IMR-90 (cell line): ENCODE data around the gene PREB. TPM values are rescaled to one million over a fixed set of nuclear protein-coding genes. Genes with fewer than 3 reads are reported as not detected.
A peak's percentile ranks its signal among the peaks of the same experiment; 100 is the strongest.

Experiments used
- ATAC-seq: fragments of 200-7000 bp; cut with Tn5 transposase; 2 replicates; pipeline ENCODE4 v1.9.1; 2020; ENCODE audit warnings: low read depth, mild to moderate bottlenecking, moderate library complexity
- BruUV-seq: library from RNA; stranded (reverse); fragments of 400-500 nt; replicated peaks from 2 replicates; lab custom pipeline; 2021; lab: Mats Ljungman, UMichigan
- CTCF ChIA-PET: fragments of 300-600 bp; formaldehyde crosslinking; extraction: SDS; loops from one replicate; lab custom pipeline; 2021; ENCODE audit warnings: antibody characterized with exemption; lab: Yijun Ruan, JAX
- POLR2A ChIA-PET: fragments of 300-600 bp; sonication (Branson Sonifier 250); formaldehyde crosslinking; loops from one replicate; lab custom pipeline; 2022; ENCODE audit warnings: antibody characterized with exemption; ENCODE audit not compliant: unreplicated experiment; lab: Charles Lee
- DNase-seq: peaks from one replicate; pipeline ENCODE4 v3.0.0; 2013
- H2AFZ ChIP-seq: replicated peaks from 2 replicates; pipeline ENCODE3; 2013; ENCODE audit warnings: low read length, mild to moderate bottlenecking; ENCODE audit not compliant: poor library complexity
- H2AK5ac ChIP-seq: 2 replicates; pipeline ENCODE4 v1.6.1; 2013; ENCODE audit warnings: low read depth, low read length, inconsistent platforms
- H2AK9ac ChIP-seq: replicated peaks from 2 replicates; pipeline ENCODE3; 2013; ENCODE audit warnings: mild to moderate bottlenecking, low read depth, low read length, moderate library complexity; ENCODE audit not compliant: poor library complexity
- H2BK120ac ChIP-seq: 2 replicates; pipeline ENCODE4 v1.6.1; 2013; ENCODE audit warnings: low read depth, low read length, inconsistent platforms
- H2BK15ac ChIP-seq: 3 replicates; pipeline ENCODE4 v1.6.1; 2013; ENCODE audit warnings: low read depth, low read length, inconsistent platforms
- H2BK20ac ChIP-seq: 2 replicates; pipeline ENCODE4 v1.6.1; 2013; ENCODE audit warnings: low read depth, mild to moderate bottlenecking, inconsistent platforms, low read length, moderate library complexity
- H2BK5ac ChIP-seq: 2 replicates; pipeline ENCODE4 v1.6.1; 2013; ENCODE audit warnings: mild to moderate bottlenecking, low read depth, low read length, inconsistent platforms; ENCODE audit not compliant: poor library complexity, severe bottlenecking
- H3K14ac ChIP-seq: replicated peaks from 2 replicates; pipeline ENCODE4 v1.6.1; 2013; ENCODE audit warnings: low read depth, low read length, inconsistent platforms
- H3K18ac ChIP-seq: 2 replicates; pipeline ENCODE4 v1.6.1; 2013; ENCODE audit warnings: low read depth, low read length, control low read depth
- H3K23ac ChIP-seq: 2 replicates; pipeline ENCODE4 v1.6.1; 2013; ENCODE audit warnings: low read depth, low read length, inconsistent platforms
- H3K27ac ChIP-seq: 2 replicates; pipeline ENCODE4 v1.5.1; 2013; ENCODE audit warnings: mild to moderate bottlenecking, control low read depth, low read length; ENCODE audit not compliant: insufficient read depth
- H3K27me3 ChIP-seq: 2 replicates; pipeline ENCODE4 v1.6.1; 2013; ENCODE audit warnings: low read length; ENCODE audit not compliant: control insufficient read depth, insufficient read depth
- H3K36me3 ChIP-seq: 2 replicates; pipeline ENCODE4 v1.6.1; 2013; ENCODE audit warnings: low read length, mixed read lengths; ENCODE audit not compliant: control insufficient read depth, insufficient read depth
- H3K4ac ChIP-seq: 2 replicates; pipeline ENCODE4 v1.6.1; 2013; ENCODE audit warnings: low read depth, low read length, inconsistent platforms
- H3K4me1 ChIP-seq: 2 replicates; pipeline ENCODE4 v1.6.1; 2013; ENCODE audit warnings: low read length, mixed read lengths; ENCODE audit not compliant: control insufficient read depth, insufficient read depth
- H3K4me2 ChIP-seq: 2 replicates; pipeline ENCODE4 v1.6.1; 2013; ENCODE audit warnings: low read depth, mild to moderate bottlenecking, control low read depth, low read length, moderate library complexity
- H3K4me3 ChIP-seq: 2 replicates; pipeline ENCODE4 v1.5.1; 2013; ENCODE audit warnings: low read depth, mild to moderate bottlenecking, control low read depth, low read length, moderate library complexity; ENCODE audit not compliant: insufficient read depth
- H3K56ac ChIP-seq: 2 replicates; pipeline ENCODE4 v1.6.1; 2013; ENCODE audit warnings: low read length, inconsistent platforms; ENCODE audit not compliant: insufficient read depth; ENCODE audit errors: extremely low read depth
- H3K79me1 ChIP-seq, 2 experiments: 2 replicates each; pipeline ENCODE4 v1.6.1; 2013; ENCODE audit warnings: low read length in 2 of 2, inconsistent platforms in 1 of 2, low read depth in 1 of 2
- H3K9ac ChIP-seq: 2 replicates; pipeline ENCODE4 v1.6.1; 2013; ENCODE audit warnings: low read depth, low read length, control low read depth
- H3K9me1 ChIP-seq: 2 replicates; pipeline ENCODE4 v1.6.1; 2013; ENCODE audit warnings: low read length, inconsistent platforms; ENCODE audit not compliant: insufficient read depth
- H3K9me3 ChIP-seq: 2 replicates; pipeline ENCODE4 v1.6.1; 2013; ENCODE audit warnings: low read length; ENCODE audit not compliant: control insufficient read depth, insufficient read depth
- H4K20me1 ChIP-seq: 2 replicates; pipeline ENCODE4 v1.6.1; 2013; ENCODE audit warnings: low read length, inconsistent platforms; ENCODE audit not compliant: insufficient read depth
- H4K5ac ChIP-seq: 2 replicates; pipeline ENCODE4 v1.6.1; 2013; ENCODE audit warnings: mild to moderate bottlenecking, low read depth, low read length, control low read depth
- H4K8ac ChIP-seq, 2 experiments: 2 replicates each; pipeline ENCODE4 v1.6.1; 2013; ENCODE audit warnings: low read depth in 2 of 2, low read length in 2 of 2, control low read depth in 1 of 2, inconsistent platforms in 1 of 2
- H4K91ac ChIP-seq: 2 replicates; pipeline ENCODE4 v1.6.1; 2013; ENCODE audit warnings: low read depth, low read length, inconsistent platforms; ENCODE audit not compliant: insufficient read depth
- BHLHE40 ChIP-seq: fragments of 150-350 bp; IDR thresholded peaks from 2 replicates; pipeline ENCODE4 v1.6.1; 2016; ENCODE audit warnings: mild to moderate bottlenecking, low read depth, low read length
- CHD1 ChIP-seq: IDR thresholded peaks from 2 replicates; pipeline ENCODE4 v1.6.1; 2012; ENCODE audit warnings: low read depth, low read length, improper control_type of control experiment
- MAFK ChIP-seq: IDR thresholded peaks from 2 replicates; pipeline ENCODE4 v1.6.1; 2012; ENCODE audit warnings: low read depth, low read length, improper control_type of control experiment
- MAZ ChIP-seq: IDR thresholded peaks from 2 replicates; pipeline ENCODE4 v1.6.1; 2012; ENCODE audit warnings: low read depth, mild to moderate bottlenecking, low read length, improper control_type of control experiment, moderate library complexity, borderline replicate concordance
- POLR2A ChIP-seq: IDR thresholded peaks from 2 replicates; pipeline ENCODE4 v1.6.1; 2012; ENCODE audit warnings: mild to moderate bottlenecking, low read depth, low read length
- RCOR1 ChIP-seq: IDR thresholded peaks from 2 replicates; pipeline ENCODE4 v1.6.1; 2012; ENCODE audit warnings: mild to moderate bottlenecking, low read length, improper control_type of control experiment; ENCODE audit not compliant: insufficient replicate concordance
- RFX5 ChIP-seq: IDR thresholded peaks from 2 replicates; pipeline ENCODE4 v1.8.0; 2012; ENCODE audit warnings: low read depth, mild to moderate bottlenecking, low read length, moderate library complexity
- WGBS, 2 experiments: methylation state at CpG; one replicate each; pipeline versions ENCODE4 v1.1.5 to v1.1.7; 2013; ENCODE audit warnings: missing lambda C conversion rate in 2 of 2; ENCODE audit not compliant: insufficient read length in 1 of 2; ENCODE audit errors: extremely low coverage in 2 of 2; 5-methylcytosine and 5-hydroxymethylcytosine counted together
- dilution Hi-C: fragments of 300-500 bp; cut with HindIII; formaldehyde crosslinking; loops from one replicate; pipeline ENCODE4 v1.14.3; 2018; ENCODE audit warnings: low sequenced_read_pairs; ENCODE audit not compliant: unreplicated experiment
- in situ Hi-C: fragments of 300-500 bp; cut with MboI; formaldehyde crosslinking; loops from 3 replicates; pipeline ENCODE4 v1.14.3; 2019; ENCODE audit warnings: low sequenced_read_pairs, inconsistent platforms, mixed read lengths
- intact Hi-C: fragments of 100-400 bp; cut with micrococcal nuclease; formaldehyde crosslinking; loops from 2 replicates; pipeline ENCODE4 v1.10.0; 2022
- polyA plus RNA-seq, 3 experiments: library from polyadenylated mRNA; depleted of rRNA; stranded (reverse); fragments of >200 nt; gene quantifications; 2 replicates each; pipeline ENCODE4 v1.2.3, GENCODE V29; 2012; ENCODE audit warnings: low replicate concordance in 1 of 3
- total RNA-seq: library from RNA; depleted of rRNA; stranded (reverse); fragments of >200 nt; gene quantifications from 2 replicates; pipeline ENCODE4 v1.2.3, GENCODE V29; 2012
- TF ChIP-seq, protein P1 (sequence below): conservative IDR thresholded peaks from 2 replicates; pipeline ENCODE4 v1.5.1; 2012; ENCODE audit warnings: mild to moderate bottlenecking, low read depth, low read length, improper control_type of control experiment
- TF ChIP-seq, protein P2 (sequence below): fragments of 150-350 bp; IDR thresholded peaks from 2 replicates; pipeline ENCODE4 v1.6.1; 2017; ENCODE audit warnings: mild to moderate bottlenecking, antibody characterized with exemption, low read length, low read depth

PREB gene
- total and polyA plus RNA-seq, 2 of the 4 experiments (the other 2 are of a cell fraction): 38.9 to 52.2 TPM

DNA sequence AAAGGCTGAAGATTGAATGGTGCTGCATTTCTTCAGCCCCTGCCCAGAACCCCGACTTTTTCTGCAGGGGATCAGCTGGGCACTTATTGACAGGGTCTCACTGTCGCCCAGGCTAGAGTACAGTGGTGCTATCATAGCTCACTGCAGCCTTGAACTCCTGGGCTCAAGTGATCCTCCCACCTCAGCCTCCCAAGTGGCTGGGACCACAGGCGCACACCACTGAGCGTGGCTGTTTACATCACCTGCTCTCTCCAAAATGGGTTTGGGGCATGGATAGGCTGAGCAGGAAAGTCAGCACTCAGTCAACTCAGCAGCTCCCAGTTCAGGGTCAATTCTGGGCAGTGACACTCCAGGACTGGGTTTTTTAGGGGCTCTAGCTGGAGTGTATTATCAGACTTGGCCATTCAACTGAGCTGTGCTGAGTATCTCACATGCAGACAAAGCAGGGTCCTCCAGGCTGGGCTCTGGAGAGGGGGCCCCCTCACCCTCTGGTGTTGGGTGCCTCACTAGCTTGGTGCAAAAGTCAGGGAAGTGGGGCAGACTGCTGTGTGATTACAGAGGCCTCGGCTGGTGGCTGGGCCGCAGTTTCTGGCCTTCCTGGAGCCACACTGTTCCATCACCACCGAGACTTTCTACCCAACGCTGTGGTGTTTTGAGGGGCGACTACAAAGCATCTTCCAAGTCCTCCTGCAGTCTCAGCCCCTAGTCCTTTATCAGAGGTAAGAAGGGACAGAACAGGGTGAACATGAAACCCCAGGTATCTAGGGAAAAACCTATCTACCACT, 6.4 kb downstream of the PREB start:
- Histone ChIP-seq H3K36me3 (peaks cover 34% of the 10 kb centered on the region), H2BK20ac (no peak overlapping the region), H3K27me3 (peaks cover 9% of the 10 kb centered on the region), H3K4me2 (no peak overlapping the region), H2AFZ (no peak overlapping the region), H3K9ac (no peak overlapping the region), H4K5ac (no peak overlapping the region), H3K14ac (no peak overlapping the region), H2BK5ac (no peak overlapping the region), H3K9me1 (peaks cover 8% of the 10 kb centered on the region), H2AK9ac (peak overlapping the region; percentile 42), H3K56ac (no peak overlapping the region), H3K4me3 (no peak overlapping the region), H3K23ac (no peak overlapping the region), H3K27ac (no peak overlapping the region), H4K8ac (no peak overlapping the region), H4K91ac (no peak overlapping the region), H3K79me1 (peaks cover 8 to 15% of the 10 kb centered on the region in 2 experiments), H2BK15ac (no peak overlapping the region), H3K9me3 (no peaks in the 10 kb centered on the region), H3K18ac (no peak overlapping the region), H3K4me1 (peaks cover 5% of the 10 kb centered on the region; the same call in 1 of the 2 replicates), H2BK120ac (no peak overlapping the region), H3K4ac (no peak overlapping the region), H4K20me1 (peaks cover 10% of the 10 kb centered on the region), H2AK5ac (no peak overlapping the region)
- ChIA-PET POLR2A (no interaction called here), CTCF (no interaction called here)
- WGBS, 2 experiments: 96% methylated on average over 4 of the region's 9 CpGs; no CpG with 5 or more reads in 1 of the 2 experiments
- no TSS peak for BruUV-seq
- ATAC-seq (no peak), DNase-seq (no peak)
- in situ Hi-C loops: no loop called here
- TF ChIP-seq MAZ: no peak
- TF ChIP-seq, protein P1, sequence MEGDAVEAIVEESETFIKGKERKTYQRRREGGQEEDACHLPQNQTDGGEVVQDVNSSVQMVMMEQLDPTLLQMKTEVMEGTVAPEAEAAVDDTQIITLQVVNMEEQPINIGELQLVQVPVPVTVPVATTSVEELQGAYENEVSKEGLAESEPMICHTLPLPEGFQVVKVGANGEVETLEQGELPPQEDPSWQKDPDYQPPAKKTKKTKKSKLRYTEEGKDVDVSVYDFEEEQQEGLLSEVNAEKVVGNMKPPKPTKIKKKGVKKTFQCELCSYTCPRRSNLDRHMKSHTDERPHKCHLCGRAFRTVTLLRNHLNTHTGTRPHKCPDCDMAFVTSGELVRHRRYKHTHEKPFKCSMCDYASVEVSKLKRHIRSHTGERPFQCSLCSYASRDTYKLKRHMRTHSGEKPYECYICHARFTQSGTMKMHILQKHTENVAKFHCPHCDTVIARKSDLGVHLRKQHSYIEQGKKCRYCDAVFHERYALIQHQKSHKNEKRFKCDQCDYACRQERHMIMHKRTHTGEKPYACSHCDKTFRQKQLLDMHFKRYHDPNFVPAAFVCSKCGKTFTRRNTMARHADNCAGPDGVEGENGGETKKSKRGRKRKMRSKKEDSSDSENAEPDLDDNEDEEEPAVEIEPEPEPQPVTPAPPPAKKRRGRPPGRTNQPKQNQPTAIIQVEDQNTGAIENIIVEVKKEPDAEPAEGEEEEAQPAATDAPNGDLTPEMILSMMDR: no peak
- TF ChIP-seq BHLHE40: no peak
- no peak for TF ChIP-seq RFX5
- TF ChIP-seq MAFK: no peak
- no peak for TF ChIP-seq CHD1
- TF ChIP-seq POLR2A: no peak
- TF ChIP-seq, protein P2, sequence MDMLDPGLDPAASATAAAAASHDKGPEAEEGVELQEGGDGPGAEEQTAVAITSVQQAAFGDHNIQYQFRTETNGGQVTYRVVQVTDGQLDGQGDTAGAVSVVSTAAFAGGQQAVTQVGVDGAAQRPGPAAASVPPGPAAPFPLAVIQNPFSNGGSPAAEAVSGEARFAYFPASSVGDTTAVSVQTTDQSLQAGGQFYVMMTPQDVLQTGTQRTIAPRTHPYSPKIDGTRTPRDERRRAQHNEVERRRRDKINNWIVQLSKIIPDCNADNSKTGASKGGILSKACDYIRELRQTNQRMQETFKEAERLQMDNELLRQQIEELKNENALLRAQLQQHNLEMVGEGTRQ: no peak
- TF ChIP-seq RCOR1: no peak
- dilution Hi-C loops: no loop called here
- intact Hi-C loops: no loop called here
